CD4-positive, alpha-beta T cell treated with Interleukin-1 beta for 1 hour (primary cell): ENCODE data around the gene EIF2B4.
A peak's percentile ranks its signal among the peaks of the same experiment; 100 is the strongest.

Experiments
- DNase-seq, 2 donors: peaks; one replicate each; pipeline ENCODE4 v3.0.0-alpha.2; 2020 to 2022

The EIF2B4 gene

DNA sequence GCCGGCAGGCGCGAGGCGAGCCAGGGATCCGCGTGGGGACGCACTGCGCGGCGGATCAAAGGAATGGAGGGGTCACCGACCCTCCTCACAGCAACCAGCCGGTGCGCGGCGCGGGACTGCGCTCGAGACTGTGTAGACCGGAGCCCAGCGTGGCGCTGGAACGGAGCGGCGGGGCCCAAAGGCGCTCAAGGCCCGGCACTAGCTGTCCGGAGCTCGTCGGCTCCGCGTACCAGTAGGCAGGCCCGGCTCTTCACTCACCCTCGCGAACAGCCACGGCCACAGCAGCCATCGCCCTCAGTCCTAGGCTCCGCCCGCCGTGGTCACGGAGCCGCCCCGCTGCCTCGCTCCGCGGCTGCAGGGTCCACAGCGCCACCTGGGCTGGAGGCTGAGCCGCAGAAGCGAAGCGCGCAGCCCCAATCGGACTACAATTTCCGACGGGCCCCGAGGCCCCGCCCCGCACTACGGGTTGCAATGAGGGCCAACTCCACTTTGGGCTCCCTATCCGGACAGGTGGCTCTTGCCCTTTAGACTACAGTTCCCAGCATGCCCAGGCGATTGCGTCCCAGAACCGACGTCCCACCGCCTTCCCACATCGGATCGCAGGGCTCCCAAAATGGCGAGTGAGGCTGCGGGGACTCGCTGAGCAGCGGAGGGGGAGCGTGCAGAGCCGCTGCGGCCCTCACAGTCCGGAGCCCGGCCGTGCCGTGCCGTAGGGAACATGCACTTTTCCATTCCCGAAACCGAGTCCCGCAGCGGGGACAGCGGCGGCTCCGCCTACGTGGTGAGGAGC, at the start of gene EIF2B4, which contains the start of gene SNX17:
TSS of gene EIF2B4 (minus strand) at position 313 of the 790 bp plus-strand sequence. CDS start at position 289, 24 bp downstream.
TSS of gene SNX17 (plus strand) at position 591 of the 790 bp plus-strand sequence. CDS start at position 719, 128 bp downstream.
- peak; percentile 99 to 100 for DNase-seq

DNA sequence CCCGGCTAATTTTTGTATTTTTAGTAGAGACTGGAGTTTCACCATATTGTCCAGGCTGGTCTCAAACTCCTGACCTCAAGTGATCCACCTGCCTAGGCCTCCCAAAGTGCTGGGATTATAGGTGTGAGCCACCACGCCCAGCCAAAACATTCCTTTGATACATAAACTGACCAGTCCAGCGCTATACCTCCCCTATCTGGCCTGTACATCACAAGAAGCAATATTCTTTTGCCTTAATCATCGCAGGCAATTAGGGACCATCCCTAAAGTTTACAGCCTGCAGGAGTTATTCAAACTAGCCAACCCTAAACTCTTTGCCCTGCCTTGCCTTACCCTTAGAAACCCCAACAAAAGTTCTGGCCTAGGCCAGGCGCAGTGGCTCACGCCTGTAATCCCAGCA, 46.0 kb upstream of the EIF2B4 start:
- no peak for DNase-seq

GRCh38 chr2:27412419-27413152, 42.4 kb upstream of the EIF2B4 start:
- no peak for DNase-seq

- peak; percentile 95 for DNase-seq
These were observed 39.4 kb upstream of the EIF2B4 start, which contains the start of gene PPM1G for GRCh38 chr2:27409321-27410073. Gene PPM1G (minus strand): TSS chr2:27409591. CDS start chr2:27409422, 169 bp downstream.

- DNase-seq, result no peak
These were observed 38.6 kb upstream of the EIF2B4 start for GRCh38 chr2:27408601-27409320.

- no peak for DNase-seq
These were observed 37.8 kb upstream of the EIF2B4 start for GRCh38 chr2:27407798-27408491.

- no peak for DNase-seq
These were observed 30.4 kb upstream of the EIF2B4 start for GRCh38 chr2:27400348-27401135.

GRCh38 chr2:27398962-27399361, 28.8 kb upstream of the EIF2B4 start:
- no peak for DNase-seq

- no peak for DNase-seq
These were observed 23.1 kb upstream of the EIF2B4 start for GRCh38 chr2:27393225-27393624.

DNA sequence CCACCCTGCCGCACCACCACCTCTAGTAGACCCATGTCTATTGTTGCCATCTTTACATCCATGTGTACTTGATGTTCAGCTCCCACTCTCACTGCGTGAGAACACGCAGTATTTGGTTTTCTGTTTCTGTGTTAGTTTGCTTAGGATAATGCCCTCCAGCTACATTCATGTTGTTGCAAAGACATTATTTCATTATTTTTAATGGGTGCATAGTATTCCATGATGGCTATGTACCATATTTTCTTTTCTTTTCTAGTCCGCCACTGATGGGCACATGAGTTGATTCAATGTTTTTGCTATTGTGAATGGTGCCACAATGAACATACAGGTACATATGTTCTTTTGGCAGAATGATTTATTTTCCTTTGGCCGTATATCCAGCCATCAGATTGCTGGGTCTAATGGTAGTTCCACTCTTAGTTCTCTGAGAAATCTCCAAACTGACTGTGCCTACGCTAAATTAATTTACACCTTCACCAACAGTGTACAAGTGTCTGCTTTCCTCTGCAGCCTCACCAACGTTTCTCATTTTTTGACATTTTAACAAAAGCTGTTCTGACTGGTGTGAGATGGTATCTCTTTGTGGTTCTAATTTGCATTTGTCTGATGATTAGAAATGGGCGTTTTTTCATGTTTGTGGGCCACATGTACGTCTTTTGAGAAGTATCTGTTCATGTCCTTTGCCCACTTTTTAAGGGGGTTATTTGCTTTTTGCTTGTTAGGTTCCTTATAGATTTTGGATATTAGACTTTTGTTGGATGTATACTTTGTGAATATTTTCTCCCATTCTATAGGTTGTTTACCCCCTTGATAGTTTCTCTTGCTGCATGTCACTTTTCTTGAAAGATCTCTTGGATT, 20.9 kb upstream of the EIF2B4 start:
- DNase-seq, result peak in 1 of 2 donors; percentile 67

DNA sequence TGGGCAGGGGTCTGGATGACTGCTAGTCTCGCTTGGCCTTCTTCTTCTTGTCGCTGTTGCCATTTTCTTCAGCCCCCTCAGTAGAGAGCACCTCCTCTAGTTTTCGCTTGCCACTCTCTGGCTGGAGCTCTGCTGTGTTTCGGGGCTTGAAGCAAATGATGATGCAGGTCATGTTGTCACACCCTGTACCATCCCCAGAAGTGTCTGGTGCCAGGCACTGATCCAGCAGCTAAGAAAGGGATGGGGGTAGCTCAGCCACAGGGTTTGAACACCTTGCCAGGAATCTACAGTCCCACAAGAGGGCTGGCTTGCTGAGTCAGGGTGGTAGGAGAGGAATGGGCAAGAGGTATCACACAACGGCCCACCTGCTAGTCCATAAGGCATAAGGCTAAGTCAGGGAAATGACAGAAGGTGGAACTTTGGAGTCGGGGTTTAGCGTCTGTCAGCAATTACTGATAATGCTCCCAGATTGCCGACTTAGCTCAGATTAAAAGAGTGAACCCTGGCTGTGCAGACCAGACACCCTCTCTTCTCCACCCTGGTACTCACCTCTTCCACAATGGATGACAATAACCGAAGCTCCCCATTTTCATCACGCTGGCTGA, 11.5 kb upstream of the EIF2B4 start:
- no peak for DNase-seq

DNA sequence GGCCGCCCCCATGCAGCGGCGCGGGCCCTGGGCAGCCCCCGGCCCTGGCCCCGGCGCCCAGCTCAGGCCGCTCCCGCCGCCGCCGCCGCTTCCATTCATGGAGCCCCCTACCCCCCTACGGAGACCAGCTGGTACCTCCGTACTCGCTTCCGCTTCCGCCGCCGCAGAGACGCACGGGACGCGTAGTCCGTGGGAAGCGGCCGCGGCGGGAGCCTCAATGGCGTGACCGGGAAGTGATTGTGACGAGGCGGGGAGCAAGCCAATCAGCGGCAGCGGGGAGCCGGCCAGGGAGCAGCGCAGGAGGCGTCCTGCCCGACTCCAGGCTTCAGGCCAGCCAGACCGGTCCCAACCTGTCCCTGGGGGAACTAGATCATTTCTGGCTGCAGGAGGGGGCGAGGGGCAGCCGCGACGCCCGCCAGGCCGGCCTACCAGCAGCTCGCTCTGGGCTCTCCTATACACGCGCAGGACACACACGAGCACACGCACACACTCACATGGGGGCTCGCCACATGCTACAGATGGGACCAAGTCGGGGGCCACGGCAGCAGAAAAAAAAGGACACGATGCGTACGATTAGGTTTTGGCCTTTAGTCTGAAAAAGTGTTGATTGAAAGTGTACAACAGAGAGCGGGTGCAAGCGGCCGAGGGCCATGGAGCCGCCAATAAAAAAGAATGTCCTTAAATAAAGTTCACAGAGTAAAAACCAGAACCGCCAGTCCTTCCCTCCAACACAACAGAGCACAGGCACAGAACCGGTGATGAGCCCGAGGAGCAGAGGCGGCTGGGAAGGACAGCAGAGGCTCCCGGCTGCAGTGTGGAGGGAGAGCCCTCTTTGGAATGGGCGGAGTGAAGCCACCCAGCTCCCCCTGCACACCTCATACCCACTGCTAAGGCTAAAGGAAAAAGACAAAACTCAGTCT, 10.7 kb upstream of the EIF2B4 start, which contains the start of gene ZNF513:
TSS of gene ZNF513 (minus strand) at position 109 of the 920 bp plus-strand sequence. CDS start 208 bp downstream, outside the sequence.
- peak; percentile 90 to 91 for DNase-seq

DNA sequence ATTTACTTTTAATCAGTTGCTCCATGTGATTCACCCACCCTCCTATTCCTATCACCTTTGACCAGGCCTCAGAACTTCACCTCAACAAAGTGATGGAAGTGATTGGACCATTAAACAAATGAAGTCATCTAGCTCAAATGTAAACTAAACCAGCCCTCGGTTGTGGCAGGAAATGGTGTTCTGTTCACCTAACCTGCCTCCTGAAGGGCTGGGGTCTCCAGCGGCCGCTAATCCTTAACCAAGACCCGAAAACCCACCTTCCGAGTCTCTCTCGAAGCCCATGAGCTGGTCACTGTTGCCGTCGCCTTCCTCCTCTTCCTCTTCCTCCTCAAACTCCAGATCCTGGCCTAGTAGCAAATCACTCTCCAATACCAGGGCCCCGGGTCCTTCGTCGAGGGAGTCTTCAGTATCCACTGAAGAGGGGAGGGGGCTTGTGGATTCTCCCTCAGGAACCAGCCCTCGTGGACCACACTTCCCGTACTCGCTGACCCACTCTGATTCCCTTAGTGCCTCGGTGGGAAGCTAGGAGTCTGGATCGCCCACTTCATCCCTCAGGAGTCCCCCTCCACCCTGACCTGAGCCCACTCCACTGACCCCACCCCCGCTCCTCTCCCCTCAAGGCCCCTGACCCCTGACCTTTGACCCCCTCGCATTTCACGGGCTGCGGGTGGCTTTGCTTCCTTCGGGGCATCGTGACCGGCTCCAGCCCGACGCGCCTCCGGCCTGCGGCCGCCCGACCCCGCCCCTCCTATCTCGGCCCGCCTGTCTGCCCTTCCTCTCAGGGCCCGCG, 9.9 kb upstream of the EIF2B4 start:
- DNase-seq, result peak; percentile 66 to 67

DNA sequence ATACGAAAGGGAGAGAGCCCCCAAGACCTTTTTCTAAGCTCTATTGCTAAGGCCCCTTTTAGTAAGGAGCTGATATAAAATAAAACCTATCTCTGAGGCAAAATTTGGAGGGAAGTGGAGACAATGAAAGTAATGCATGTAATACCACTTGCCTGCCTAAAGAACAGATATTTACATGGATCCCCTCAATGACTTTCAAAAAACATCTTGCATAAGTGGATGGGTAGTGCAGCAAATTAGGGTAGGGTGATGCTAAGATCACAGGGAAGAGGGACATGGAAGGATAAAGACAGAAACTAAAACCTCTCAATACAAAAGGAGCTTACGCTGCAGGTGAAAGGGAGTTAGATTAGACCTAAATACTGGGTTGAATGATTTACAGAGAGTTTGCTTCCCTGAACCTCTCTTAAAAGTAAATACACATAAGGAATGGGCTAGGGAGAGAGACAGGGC, 9.3 kb upstream of the EIF2B4 start:
- no peak for DNase-seq

GRCh38 chr2:27378809-27379290, 8.7 kb upstream of the EIF2B4 start:
- DNase-seq, result no peak

DNA sequence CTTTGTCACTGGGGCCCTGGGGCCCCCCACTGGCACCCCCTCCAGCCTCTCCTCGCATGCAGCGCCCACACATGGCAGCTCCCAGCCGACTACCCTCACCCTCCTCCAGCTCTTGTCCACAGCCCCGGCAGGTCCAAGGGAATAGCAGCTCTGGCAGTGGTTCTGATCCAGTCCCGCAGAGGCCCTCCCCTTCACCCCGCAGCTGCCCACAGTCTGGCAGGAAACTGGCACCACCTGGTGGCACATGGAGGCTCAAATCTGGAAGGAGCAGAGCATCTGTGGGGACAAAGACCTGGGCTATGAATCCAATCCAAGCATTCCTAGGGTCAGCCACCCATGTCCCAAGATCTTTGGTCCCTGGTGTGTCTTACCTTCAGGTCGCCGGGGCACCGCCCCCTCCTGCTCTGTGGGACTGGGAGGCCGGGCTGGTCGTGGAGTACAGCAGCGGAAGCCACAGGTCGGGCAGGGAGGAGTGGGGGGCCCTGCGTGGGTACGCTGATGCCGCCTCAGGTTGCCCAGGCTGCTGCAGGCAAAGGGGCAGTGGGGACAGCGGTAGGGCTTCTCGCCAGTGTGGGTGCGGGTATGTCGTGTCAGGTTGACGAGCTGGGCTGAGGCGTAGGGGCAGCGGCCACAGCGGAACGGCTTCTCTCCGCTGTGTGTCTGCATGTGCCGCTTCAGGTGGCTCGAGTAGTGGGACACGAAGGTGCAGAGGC, 8.1 kb upstream of the EIF2B4 start:
- DNase-seq, result no peak
